B cell (primary cell): ENCODE measurements around the gene TBX1. TPM values are rescaled to one million over a fixed set of nuclear protein-coding genes. Genes with fewer than 3 reads are reported as not detected.

Experiments
- ATAC-seq: fragments of 200-7000 bp; cut with Tn5 transposase; one replicate; pipeline ENCODE4 v1.10.0; 2021; ENCODE audit warnings: low read depth, mild to moderate bottlenecking, moderate number of reproducible peaks, moderate library complexity
- CTCF ChIA-PET: fragments of 350-600 bp; sonication (Branson Sonifier 250); formaldehyde crosslinking; loops from one replicate; lab custom pipeline; 2021; ENCODE audit warnings: antibody characterized with exemption, inconsistent platforms; lab: Charles Lee
- POLR2A ChIA-PET: fragments of 350-600 bp; sonication (Branson Sonifier 250); formaldehyde crosslinking; loops from one replicate; lab custom pipeline; 2021; ENCODE audit warnings: antibody characterized with exemption; lab: Charles Lee
- DNase-seq: peaks from one replicate; pipeline ENCODE4 v3.0.0; 2013
- H2AFZ ChIP-seq: 2 replicates; pipeline ENCODE4 v1.6.1; 2012; ENCODE audit warnings: mild to moderate bottlenecking, low read depth, low read length; ENCODE audit not compliant: insufficient read depth, poor library complexity, severe bottlenecking
- H3K27ac ChIP-seq, 2 donors: 1 replicate in 1 of 2; 2 replicates in 1 of 2; pipeline ENCODE4 v1.5.1; 2012 to 2013; ENCODE audit warnings: low read length in 2 of 2, mild to moderate bottlenecking in 2 of 2, moderate library complexity in 1 of 2
- H3K27me3 ChIP-seq, 4 experiments: fragments of 200-600 bp in 1 of 4; sonication (generic) in 1 of 4; replicated peaks in 1 of 4; 1 replicate in 2 of 4; 2 replicates in 2 of 4; pipeline versions ENCODE4 v1.6.1 to v1.7.0; 2013 to 2016; ENCODE audit warnings: low read length in 3 of 4, mild to moderate bottlenecking in 2 of 4, mixed read lengths in 1 of 4, moderate library complexity in 1 of 4; ENCODE audit not compliant: insufficient read depth in 4 of 4, control insufficient read depth in 3 of 4; ENCODE audit errors: control extremely low read depth in 1 of 4
- H3K36me3 ChIP-seq, 2 experiments: replicated peaks in 1 of 2; 1 replicate in 1 of 2; 2 replicates in 1 of 2; pipeline versions ENCODE4 v1.6.1 to v1.7.1; 2013; ENCODE audit warnings: low read length in 1 of 2; ENCODE audit not compliant: insufficient read depth in 2 of 2, control insufficient read depth in 1 of 2; ENCODE audit errors: control extremely low read depth in 1 of 2, extremely low read depth in 1 of 2
- H3K4me1 ChIP-seq, 2 donors: fragments of 200-600 bp in 1 of 2; sonication (generic) in 1 of 2; 1 replicate in 1 of 2; 2 replicates in 1 of 2; pipeline versions ENCODE4 v1.5.1 to v1.6.1; 2013 to 2017; ENCODE audit warnings: low read length in 2 of 2; ENCODE audit not compliant: control insufficient read depth in 2 of 2, insufficient read depth in 2 of 2
- H3K4me2 ChIP-seq: replicated peaks from 2 replicates; pipeline ENCODE3; 2012; ENCODE audit warnings: mild to moderate bottlenecking, low read depth, low read length; ENCODE audit not compliant: poor library complexity, severe bottlenecking
- H3K4me3 ChIP-seq, 5 experiments: fragments of 200-600 bp in 1 of 5; sonication (generic) in 1 of 5; 1 replicate in 3 of 5; 2 replicates in 2 of 5; pipeline versions ENCODE4 v1.5.1 to v1.7.0; 2011 to 2016; ENCODE audit warnings: low read length in 4 of 5, mild to moderate bottlenecking in 4 of 5, low read depth in 2 of 5, control low read depth in 1 of 5, moderate library complexity in 1 of 5; ENCODE audit not compliant: insufficient read depth in 1 of 5; ENCODE audit errors: control extremely low read depth in 1 of 5, extremely low read depth in 1 of 5
- H3K79me2 ChIP-seq: fragments of 200-600 bp; sonication (generic); one replicate; pipeline ENCODE4 v1.6.0; 2016; ENCODE audit warnings: low read length; ENCODE audit not compliant: control insufficient read depth, insufficient read depth
- H3K9ac ChIP-seq: fragments of 200-600 bp; sonication (generic); 2 replicates; pipeline ENCODE4 v1.6.1; 2017; ENCODE audit warnings: mild to moderate bottlenecking, low read length, moderate library complexity
- H3K9me3 ChIP-seq, 3 donors: one replicate each; pipeline versions ENCODE4 v1.6.1 to v1.7.1; 2013; ENCODE audit warnings: low read length in 2 of 3; ENCODE audit not compliant: control insufficient read depth in 2 of 3, insufficient read depth in 1 of 3; ENCODE audit errors: control extremely low read depth in 1 of 3
- H4K20me1 ChIP-seq: 2 replicates; pipeline ENCODE4 v1.6.0; 2012; ENCODE audit warnings: mild to moderate bottlenecking, low read length; ENCODE audit not compliant: insufficient read depth, control insufficient read depth, poor library complexity, severe bottlenecking
- H3K27ac Mint-ChIP-seq: one replicate; pipeline ENCODE4 v1.8.0; 2021; ENCODE audit warnings: mixed read lengths
- H3K27me3 Mint-ChIP-seq: one replicate; pipeline ENCODE4 v1.8.0; 2021; ENCODE audit warnings: mixed read lengths
- H3K4me1 Mint-ChIP-seq: one replicate; pipeline ENCODE4 v1.8.0; 2021; ENCODE audit warnings: mixed read lengths
- H3K4me3 Mint-ChIP-seq: one replicate; pipeline ENCODE4 v1.8.0; 2021; ENCODE audit warnings: mixed read lengths
- H3K9me3 Mint-ChIP-seq: one replicate; pipeline ENCODE4 v1.8.0; 2022; ENCODE audit warnings: mixed read lengths; ENCODE audit not compliant: insufficient read depth
- EZH2 ChIP-seq: IDR thresholded peaks from 2 replicates; pipeline ENCODE4 v1.6.1; 2012; ENCODE audit warnings: borderline replicate concordance, low read depth, mild to moderate bottlenecking, moderate library complexity, low read length; ENCODE audit not compliant: insufficient read depth, poor library complexity, severe bottlenecking
- WGBS: methylation state at CpG from one replicate; pipeline ENCODE4 v1.1.5; 2013; ENCODE audit warnings: missing lambda C conversion rate; ENCODE audit not compliant: insufficient coverage; 5-methylcytosine and 5-hydroxymethylcytosine counted together
- intact Hi-C: fragments of 100-400 bp; cut with micrococcal nuclease; formaldehyde crosslinking; loops from one replicate; pipeline ENCODE4 v1.10.0; 2022
- polyA plus RNA-seq: library from polyadenylated mRNA; depleted of rRNA; stranded (reverse); fragments of >200 nt; gene quantifications from 2 replicates; pipeline ENCODE4 v1.2.3, GENCODE V29; 2012
- total RNA-seq, 2 donors: library from RNA; stranded (reverse); fragments of 120-200 nt in 1 of 2; gene quantifications; 1 replicate in 1 of 2; 2 replicates in 1 of 2; pipeline versions ENCODE4 v1.2.3 to v1.2.4, GENCODE V29; 2013 to 2022
- TF ChIP-seq, protein P1 (sequence below): fragments of 200-600 bp; IDR thresholded peaks from one replicate; pipeline ENCODE4 v1.8.0; 2022; ENCODE audit warnings: antibody characterized with exemption, mild to moderate bottlenecking

The TBX1 gene
- total and polyA plus RNA-seq, 2 donors (not counting 1 experiment from before 2014, with no cell fraction given) = not detected

DNA sequence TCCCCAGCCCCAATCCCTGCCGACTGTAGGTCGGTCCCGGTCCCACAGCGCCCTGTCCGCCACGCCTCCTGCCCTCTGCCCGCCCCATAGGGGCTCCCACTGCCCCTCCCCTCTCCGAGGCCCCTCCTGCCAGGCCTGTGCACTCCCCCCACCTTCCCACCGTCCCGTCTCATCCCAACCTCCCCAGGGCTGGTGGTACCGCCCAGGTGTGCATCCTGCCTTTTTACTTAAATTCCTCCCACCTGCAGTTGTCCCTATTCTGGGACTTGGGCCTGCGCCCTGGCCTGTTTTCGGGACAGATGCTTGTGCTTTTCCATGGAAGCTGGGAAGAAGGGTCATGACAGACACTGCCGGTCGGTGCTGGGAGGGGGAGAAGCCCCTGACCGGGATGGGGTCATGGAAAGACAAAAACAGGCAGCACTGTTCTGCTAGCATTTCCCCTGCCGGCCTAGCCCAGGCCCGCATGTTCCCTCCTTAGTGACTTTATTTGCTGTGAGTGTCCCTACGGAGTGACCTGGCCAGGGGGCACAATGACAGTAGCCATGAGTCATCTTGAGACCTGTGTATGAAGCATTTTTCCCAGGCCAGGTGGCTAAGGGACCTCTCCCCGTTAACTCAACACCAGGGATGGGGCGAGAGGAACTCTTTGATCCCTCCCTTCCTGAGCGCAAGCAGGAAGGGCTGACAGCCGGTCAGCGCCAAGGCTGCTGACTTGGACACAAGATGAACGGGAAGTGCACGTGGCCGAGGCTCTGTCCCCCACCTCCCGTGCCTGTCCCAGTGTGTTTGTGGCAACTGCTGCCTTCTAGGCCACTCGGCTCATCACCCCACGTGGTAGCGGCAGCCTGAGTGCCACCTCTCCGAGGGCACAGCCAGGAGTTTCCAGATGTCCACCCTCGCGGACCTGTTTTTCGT lies 7.1 kb downstream of the TBX1 start:
- H3K9me3 ChIP-seq = peaks cover 0 to 41% (median 0%) of the 10 kb centered on the region in 3 donors
- H4K20me1 ChIP-seq = no peaks in the 10 kb centered on the region
- intact Hi-C loops = no loop called here
- Mint-ChIP-seq H3K27me3 (peaks cover 62% of the 10 kb centered on the region), H3K4me3 (peak overlapping the region; percentile 46), H3K9me3 (no peaks in the 10 kb centered on the region), H3K27ac (no peak overlapping the region), H3K4me1 (peaks cover 27% of the 10 kb centered on the region)
- ATAC-seq = no peak
- no peak overlapping the region for H3K27ac ChIP-seq
- no peaks in the 10 kb centered on the region for H3K36me3 ChIP-seq
- WGBS = 22% methylated on average over 31 of the region's 35 CpGs
- peak; percentile 18 for DNase-seq
- H3K27me3 ChIP-seq = peaks cover 0 to 88% (median 51%) of the 10 kb centered on the region in 4 experiments
- H3K79me2 ChIP-seq = no peaks in the 10 kb centered on the region
- no peak for TF ChIP-seq EZH2
- TF ChIP-seq, protein P1, sequence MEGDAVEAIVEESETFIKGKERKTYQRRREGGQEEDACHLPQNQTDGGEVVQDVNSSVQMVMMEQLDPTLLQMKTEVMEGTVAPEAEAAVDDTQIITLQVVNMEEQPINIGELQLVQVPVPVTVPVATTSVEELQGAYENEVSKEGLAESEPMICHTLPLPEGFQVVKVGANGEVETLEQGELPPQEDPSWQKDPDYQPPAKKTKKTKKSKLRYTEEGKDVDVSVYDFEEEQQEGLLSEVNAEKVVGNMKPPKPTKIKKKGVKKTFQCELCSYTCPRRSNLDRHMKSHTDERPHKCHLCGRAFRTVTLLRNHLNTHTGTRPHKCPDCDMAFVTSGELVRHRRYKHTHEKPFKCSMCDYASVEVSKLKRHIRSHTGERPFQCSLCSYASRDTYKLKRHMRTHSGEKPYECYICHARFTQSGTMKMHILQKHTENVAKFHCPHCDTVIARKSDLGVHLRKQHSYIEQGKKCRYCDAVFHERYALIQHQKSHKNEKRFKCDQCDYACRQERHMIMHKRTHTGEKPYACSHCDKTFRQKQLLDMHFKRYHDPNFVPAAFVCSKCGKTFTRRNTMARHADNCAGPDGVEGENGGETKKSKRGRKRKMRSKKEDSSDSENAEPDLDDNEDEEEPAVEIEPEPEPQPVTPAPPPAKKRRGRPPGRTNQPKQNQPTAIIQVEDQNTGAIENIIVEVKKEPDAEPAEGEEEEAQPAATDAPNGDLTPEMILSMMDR = peak; percentile 8
- peaks cover 18 to 30% of the 10 kb centered on the region in 2 donors for H3K4me1 ChIP-seq
- H2AFZ ChIP-seq = peak overlapping the region; percentile 46
- H3K9ac ChIP-seq = no peak overlapping the region
- POLR2A ChIA-PET = no interaction called here
- peak overlapping the region; percentile 83 for H3K4me2 ChIP-seq
- CTCF ChIA-PET = no interaction called here
- peak overlapping the region in 1 of 5 experiments; percentile 52 for H3K4me3 ChIP-seq

DNA sequence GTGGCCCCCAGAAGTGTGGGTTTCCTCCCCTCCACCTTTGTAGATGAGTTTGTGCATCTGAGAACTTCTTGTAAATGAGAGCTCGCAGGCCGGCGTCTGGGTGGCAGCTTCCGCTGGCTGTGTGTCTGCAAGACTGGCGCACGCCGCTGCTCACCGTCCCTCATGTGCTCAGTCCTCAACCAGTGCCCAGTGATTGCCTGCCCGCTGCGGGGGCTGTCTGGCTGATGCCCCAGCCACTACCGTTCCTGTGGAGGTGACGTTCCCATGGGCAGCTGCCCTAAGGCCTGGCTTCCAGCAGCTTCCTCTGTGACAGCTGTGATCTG lies 8.8 kb downstream of the TBX1 start:
- no peak for ATAC-seq
- no peak overlapping the region for H3K4me2 ChIP-seq
- no peaks in the 10 kb centered on the region for H3K36me3 ChIP-seq
- H2AFZ ChIP-seq = no peak overlapping the region
- H4K20me1 ChIP-seq = no peaks in the 10 kb centered on the region
- H3K9me3 Mint-ChIP-seq = no peaks in the 10 kb centered on the region
- no peak overlapping the region for H3K4me3 ChIP-seq
- peaks cover 34 to 46% of the 10 kb centered on the region in 2 donors for H3K4me1 ChIP-seq
- no peak overlapping the region for H3K9ac ChIP-seq
- H3K27me3 ChIP-seq = peaks cover 0 to 88% (median 52%) of the 10 kb centered on the region in 4 experiments
- no peaks in the 10 kb centered on the region for H3K79me2 ChIP-seq
- peaks cover 42% of the 10 kb centered on the region for H3K4me1 Mint-ChIP-seq
- intact Hi-C loops = no loop called here
- H3K27ac Mint-ChIP-seq = no peak overlapping the region
- H3K4me3 Mint-ChIP-seq = no peak overlapping the region
- H3K27me3 Mint-ChIP-seq = peaks cover 69% of the 10 kb centered on the region
- H3K27ac ChIP-seq = no peak overlapping the region
- POLR2A ChIA-PET = no interaction called here
- CTCF ChIA-PET = interaction anchor here (0.9 to 1.1 kb wide), 2 partner anchors 9 to 39 kb away, joined by 3 read pairs; partner anchors contain the start of gene TBX1
- 90% methylated on average over 12 of the region's 12 CpGs for WGBS
- TF ChIP-seq EZH2 = no peak
- TF ChIP-seq, protein P1 = no peak
- no peak for DNase-seq
- peaks cover 0 to 44% (median 0%) of the 10 kb centered on the region in 3 donors for H3K9me3 ChIP-seq
